ENCODE results near the gene CFAP46.

DNA sequence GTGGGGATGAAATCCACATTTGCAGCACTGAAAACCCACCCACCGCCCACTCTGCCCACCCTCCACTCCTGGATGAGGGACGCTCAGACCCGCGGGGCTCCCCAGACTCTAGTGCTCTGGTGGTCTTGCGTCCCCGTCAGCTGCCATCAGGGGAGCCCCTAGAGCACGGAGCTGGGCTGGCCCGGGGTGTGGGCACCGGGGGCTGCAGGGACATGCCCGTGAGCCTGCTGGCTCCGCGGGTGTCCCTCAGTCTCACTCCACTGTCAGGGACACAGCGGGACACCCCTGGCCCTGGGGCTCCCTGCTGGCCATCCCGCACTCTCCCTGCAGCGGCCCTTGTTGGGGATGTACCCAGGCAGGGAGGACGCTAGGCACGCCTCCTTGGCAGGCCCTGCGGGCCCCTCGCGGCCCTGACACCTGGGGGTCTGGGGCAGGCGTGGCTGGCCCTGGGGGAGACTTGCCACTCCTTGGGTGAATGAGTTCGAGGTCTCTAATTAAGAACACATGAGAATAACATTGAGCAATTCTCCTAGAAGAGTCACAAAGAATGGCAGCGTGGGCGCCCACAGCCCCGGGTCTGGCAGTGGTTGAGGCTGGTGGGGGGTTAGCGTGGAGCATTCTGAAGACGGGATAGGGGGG is 64.2 kb downstream of the CFAP46 start:
- TF ChIP-seq, protein P1, sequence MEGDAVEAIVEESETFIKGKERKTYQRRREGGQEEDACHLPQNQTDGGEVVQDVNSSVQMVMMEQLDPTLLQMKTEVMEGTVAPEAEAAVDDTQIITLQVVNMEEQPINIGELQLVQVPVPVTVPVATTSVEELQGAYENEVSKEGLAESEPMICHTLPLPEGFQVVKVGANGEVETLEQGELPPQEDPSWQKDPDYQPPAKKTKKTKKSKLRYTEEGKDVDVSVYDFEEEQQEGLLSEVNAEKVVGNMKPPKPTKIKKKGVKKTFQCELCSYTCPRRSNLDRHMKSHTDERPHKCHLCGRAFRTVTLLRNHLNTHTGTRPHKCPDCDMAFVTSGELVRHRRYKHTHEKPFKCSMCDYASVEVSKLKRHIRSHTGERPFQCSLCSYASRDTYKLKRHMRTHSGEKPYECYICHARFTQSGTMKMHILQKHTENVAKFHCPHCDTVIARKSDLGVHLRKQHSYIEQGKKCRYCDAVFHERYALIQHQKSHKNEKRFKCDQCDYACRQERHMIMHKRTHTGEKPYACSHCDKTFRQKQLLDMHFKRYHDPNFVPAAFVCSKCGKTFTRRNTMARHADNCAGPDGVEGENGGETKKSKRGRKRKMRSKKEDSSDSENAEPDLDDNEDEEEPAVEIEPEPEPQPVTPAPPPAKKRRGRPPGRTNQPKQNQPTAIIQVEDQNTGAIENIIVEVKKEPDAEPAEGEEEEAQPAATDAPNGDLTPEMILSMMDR (IDR thresholded peaks at IDR 0.05; ENCODE audit: low read depth, low read length, missing input control) = no peak
- TF ChIP-seq RXRA (IDR thresholded peaks at IDR 0.05) (no peak), RAD21 (IDR thresholded peaks at IDR 0.05) (no peak), EGR1 (IDR thresholded peaks at IDR 0.05; ENCODE audit: low read depth in 2 of 2) (no peak)
- TF ChIP-seq, protein P2, sequence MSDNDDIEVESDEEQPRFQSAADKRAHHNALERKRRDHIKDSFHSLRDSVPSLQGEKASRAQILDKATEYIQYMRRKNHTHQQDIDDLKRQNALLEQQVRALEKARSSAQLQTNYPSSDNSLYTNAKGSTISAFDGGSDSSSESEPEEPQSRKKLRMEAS (IDR thresholded peaks at IDR 0.05) = no peak
- TF ChIP-seq, protein P3, sequence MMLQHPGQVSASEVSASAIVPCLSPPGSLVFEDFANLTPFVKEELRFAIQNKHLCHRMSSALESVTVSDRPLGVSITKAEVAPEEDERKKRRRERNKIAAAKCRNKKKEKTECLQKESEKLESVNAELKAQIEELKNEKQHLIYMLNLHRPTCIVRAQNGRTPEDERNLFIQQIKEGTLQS (IDR thresholded peaks at IDR 0.05) = no peak
- TF ChIP-seq, protein P4, sequence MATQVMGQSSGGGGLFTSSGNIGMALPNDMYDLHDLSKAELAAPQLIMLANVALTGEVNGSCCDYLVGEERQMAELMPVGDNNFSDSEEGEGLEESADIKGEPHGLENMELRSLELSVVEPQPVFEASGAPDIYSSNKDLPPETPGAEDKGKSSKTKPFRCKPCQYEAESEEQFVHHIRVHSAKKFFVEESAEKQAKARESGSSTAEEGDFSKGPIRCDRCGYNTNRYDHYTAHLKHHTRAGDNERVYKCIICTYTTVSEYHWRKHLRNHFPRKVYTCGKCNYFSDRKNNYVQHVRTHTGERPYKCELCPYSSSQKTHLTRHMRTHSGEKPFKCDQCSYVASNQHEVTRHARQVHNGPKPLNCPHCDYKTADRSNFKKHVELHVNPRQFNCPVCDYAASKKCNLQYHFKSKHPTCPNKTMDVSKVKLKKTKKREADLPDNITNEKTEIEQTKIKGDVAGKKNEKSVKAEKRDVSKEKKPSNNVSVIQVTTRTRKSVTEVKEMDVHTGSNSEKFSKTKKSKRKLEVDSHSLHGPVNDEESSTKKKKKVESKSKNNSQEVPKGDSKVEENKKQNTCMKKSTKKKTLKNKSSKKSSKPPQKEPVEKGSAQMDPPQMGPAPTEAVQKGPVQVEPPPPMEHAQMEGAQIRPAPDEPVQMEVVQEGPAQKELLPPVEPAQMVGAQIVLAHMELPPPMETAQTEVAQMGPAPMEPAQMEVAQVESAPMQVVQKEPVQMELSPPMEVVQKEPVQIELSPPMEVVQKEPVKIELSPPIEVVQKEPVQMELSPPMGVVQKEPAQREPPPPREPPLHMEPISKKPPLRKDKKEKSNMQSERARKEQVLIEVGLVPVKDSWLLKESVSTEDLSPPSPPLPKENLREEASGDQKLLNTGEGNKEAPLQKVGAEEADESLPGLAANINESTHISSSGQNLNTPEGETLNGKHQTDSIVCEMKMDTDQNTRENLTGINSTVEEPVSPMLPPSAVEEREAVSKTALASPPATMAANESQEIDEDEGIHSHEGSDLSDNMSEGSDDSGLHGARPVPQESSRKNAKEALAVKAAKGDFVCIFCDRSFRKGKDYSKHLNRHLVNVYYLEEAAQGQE (IDR thresholded peaks at IDR 0.05) = no peak

Data from liver (tissue), 3 donors.